ENCODE measurements around the gene ARSB.
A peak's percentile ranks its signal among the peaks of the same experiment; 100 is the strongest.

DNA sequence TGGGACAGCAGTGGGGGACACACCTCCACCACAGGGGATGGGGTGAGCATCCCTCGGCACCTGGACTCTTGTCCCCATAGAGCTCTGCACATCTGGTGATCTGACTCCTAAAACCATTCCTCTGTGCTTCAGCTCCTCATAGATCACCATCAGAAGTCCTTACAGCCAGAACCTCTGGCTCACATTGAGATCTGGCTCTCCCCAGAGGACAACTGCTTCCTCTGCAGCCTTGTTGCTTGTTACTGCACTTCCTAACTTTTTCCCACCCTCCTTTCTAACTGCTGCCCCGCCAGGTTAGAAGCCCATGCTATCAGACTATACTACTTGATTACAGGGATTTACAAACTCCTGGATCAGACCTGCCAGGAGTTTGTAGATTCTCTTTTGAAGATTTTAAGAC, 64.5 kb downstream of the ARSB start:
- TF ChIP-seq MAFF (IDR thresholded peaks at IDR 0.05; ENCODE audit: low read length) (no peak), EGR1 (conservative IDR thresholded peaks at IDR 0.05) (no peak), SMARCA5 (IDR thresholded peaks at IDR 0.05) (no peak), EHMT2 (IDR thresholded peaks at IDR 0.05) (no peak), CC2D1A (IDR thresholded peaks at IDR 0.05) (no peak), KDM1A (IDR thresholded peaks at IDR 0.05) (no peak), XRCC5 (IDR thresholded peaks at IDR 0.05; ENCODE audit: low read depth, low read length) (no peak)
- TF ChIP-seq, protein P1, sequence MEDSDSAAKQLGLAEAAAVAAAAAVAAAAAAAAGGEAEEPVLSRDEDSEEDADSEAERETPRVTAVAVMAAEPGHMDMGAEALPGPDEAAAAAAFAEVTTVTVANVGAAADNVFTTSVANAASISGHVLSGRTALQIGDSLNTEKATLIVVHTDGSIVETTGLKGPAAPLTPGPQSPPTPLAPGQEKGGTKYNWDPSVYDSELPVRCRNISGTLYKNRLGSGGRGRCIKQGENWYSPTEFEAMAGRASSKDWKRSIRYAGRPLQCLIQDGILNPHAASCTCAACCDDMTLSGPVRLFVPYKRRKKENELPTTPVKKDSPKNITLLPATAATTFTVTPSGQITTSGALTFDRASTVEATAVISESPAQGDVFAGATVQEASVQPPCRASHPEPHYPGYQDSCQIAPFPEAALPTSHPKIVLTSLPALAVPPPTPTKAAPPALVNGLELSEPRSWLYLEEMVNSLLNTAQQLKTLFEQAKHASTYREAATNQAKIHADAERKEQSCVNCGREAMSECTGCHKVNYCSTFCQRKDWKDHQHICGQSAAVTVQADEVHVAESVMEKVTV (CRISPR knock-in tag; IDR thresholded peaks at IDR 0.05): peak; percentile 53; the same call in 1 of the 2 replicates
- TF ChIP-seq, protein P2, sequence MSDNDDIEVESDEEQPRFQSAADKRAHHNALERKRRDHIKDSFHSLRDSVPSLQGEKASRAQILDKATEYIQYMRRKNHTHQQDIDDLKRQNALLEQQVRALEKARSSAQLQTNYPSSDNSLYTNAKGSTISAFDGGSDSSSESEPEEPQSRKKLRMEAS (CRISPR knock-in tag; IDR thresholded peaks at IDR 0.05): no peak
- TF ChIP-seq, protein P3, sequence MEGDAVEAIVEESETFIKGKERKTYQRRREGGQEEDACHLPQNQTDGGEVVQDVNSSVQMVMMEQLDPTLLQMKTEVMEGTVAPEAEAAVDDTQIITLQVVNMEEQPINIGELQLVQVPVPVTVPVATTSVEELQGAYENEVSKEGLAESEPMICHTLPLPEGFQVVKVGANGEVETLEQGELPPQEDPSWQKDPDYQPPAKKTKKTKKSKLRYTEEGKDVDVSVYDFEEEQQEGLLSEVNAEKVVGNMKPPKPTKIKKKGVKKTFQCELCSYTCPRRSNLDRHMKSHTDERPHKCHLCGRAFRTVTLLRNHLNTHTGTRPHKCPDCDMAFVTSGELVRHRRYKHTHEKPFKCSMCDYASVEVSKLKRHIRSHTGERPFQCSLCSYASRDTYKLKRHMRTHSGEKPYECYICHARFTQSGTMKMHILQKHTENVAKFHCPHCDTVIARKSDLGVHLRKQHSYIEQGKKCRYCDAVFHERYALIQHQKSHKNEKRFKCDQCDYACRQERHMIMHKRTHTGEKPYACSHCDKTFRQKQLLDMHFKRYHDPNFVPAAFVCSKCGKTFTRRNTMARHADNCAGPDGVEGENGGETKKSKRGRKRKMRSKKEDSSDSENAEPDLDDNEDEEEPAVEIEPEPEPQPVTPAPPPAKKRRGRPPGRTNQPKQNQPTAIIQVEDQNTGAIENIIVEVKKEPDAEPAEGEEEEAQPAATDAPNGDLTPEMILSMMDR (IDR thresholded peaks at IDR 0.05 in 2 of 3, conservative IDR thresholded peaks at IDR 0.05 in 1 of 3; ENCODE audit: insufficient read depth in 2 of 3, low read depth in 1 of 3, low read length in 3 of 3): peak; percentile 24 to 54 (median 29); a peak in 5 of 6 replicates

All from K562 (cell line).